ENCODE results near the gene DTNB. TPM values are rescaled to one million over a fixed set of nuclear protein-coding genes. Genes with fewer than 3 reads are reported as not detected.

The DTNB gene
- total RNA-seq, 1 experiment from 2014 or later: 26.3 TPM

DNA sequence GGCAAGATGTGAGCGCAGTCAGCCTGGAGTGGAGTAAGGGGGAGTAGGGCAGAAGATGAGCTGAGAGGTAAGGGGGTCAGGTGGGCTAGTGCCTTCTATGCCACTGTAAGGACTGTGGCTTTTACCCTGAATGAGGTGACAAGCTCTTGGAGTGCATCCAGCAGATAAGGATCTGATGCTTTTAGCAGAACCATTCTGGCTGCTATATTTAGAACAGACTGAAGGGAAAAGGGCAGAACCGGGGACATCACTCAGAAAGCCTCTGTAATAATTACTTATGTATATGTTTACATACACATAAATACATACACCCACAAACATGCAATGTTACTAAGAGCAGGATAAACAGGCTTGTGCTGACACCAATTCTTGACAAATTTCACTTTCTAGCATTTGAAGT, 124.8 kb downstream of the DTNB start:
- peaks cover 7% of the 10 kb centered on the region for H3K4me1 Mint-ChIP-seq (ENCODE audit: insufficient read depth, unreplicated experiment)
- no peak for DNase-seq (ENCODE audit: unreplicated experiment)
- ChIA-PET CTCF (interaction anchor here (0.7 kb wide), 1 partner anchor 1846 kb away, joined by 4 read pairs; no protein-coding TSS in a partner anchor), POLR2A (no interaction called here)
- H3K27me3 Mint-ChIP-seq (ENCODE audit: insufficient read depth, unreplicated experiment): no peaks in the 10 kb centered on the region
- no TSS peak for BruUV-seq (replicated peaks)
- H3K27ac Mint-ChIP-seq (ENCODE audit: low read depth, unreplicated experiment): no peak overlapping the region
- no peak overlapping the region for H3K4me3 Mint-ChIP-seq (ENCODE audit: unreplicated experiment)
- intact Hi-C loops (cut with micrococcal nuclease): no loop called here
- TF ChIP-seq, protein P1, sequence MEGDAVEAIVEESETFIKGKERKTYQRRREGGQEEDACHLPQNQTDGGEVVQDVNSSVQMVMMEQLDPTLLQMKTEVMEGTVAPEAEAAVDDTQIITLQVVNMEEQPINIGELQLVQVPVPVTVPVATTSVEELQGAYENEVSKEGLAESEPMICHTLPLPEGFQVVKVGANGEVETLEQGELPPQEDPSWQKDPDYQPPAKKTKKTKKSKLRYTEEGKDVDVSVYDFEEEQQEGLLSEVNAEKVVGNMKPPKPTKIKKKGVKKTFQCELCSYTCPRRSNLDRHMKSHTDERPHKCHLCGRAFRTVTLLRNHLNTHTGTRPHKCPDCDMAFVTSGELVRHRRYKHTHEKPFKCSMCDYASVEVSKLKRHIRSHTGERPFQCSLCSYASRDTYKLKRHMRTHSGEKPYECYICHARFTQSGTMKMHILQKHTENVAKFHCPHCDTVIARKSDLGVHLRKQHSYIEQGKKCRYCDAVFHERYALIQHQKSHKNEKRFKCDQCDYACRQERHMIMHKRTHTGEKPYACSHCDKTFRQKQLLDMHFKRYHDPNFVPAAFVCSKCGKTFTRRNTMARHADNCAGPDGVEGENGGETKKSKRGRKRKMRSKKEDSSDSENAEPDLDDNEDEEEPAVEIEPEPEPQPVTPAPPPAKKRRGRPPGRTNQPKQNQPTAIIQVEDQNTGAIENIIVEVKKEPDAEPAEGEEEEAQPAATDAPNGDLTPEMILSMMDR (IDR thresholded peaks at IDR 0.05; ENCODE audit: unreplicated experiment): no peak
- H3K9me3 Mint-ChIP-seq (ENCODE audit: unreplicated experiment): no peaks in the 10 kb centered on the region
- H3K36me3 Mint-ChIP-seq (ENCODE audit: insufficient read depth, unreplicated experiment): no peaks in the 10 kb centered on the region

DNA sequence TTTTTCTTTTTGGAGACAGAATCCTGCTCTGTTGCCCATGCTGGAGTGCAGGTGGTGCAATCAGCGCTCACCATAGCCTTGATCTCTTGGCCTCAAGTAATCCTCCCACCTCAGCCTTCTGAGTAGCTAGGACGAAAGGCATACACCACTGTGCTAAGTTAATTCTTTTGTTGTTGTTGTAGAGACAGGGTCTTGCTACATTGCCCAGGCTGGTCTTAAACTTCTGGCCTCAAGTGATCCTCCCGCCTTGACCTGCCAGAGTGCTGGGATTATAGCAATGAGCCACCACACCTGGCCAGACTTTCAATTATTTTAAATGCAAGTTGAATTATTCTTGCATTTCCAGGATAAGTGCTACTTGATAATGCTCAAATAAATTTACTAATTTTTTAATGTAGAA, 126.5 kb downstream of the DTNB start:
- no peak for DNase-seq (ENCODE audit: unreplicated experiment)
- intact Hi-C loops (cut with micrococcal nuclease): no loop called here
- TF ChIP-seq, protein P1 (IDR thresholded peaks at IDR 0.05; ENCODE audit: unreplicated experiment): no peak
- Mint-ChIP-seq H3K9me3 (ENCODE audit: unreplicated experiment) (no peaks in the 10 kb centered on the region), H3K4me1 (ENCODE audit: insufficient read depth, unreplicated experiment) (peaks cover 7% of the 10 kb centered on the region), H3K36me3 (ENCODE audit: insufficient read depth, unreplicated experiment) (no peaks in the 10 kb centered on the region), H3K4me3 (ENCODE audit: unreplicated experiment) (no peak overlapping the region), H3K27ac (ENCODE audit: low read depth, unreplicated experiment) (no peak overlapping the region), H3K27me3 (ENCODE audit: insufficient read depth, unreplicated experiment) (no peaks in the 10 kb centered on the region)
- no TSS peak for BruUV-seq (replicated peaks)
- ChIA-PET CTCF (interaction anchor here (0.7 kb wide), 1 partner anchor 22 kb away, joined by 3 read pairs; no protein-coding TSS in a partner anchor), POLR2A (no interaction called here)

DNA sequence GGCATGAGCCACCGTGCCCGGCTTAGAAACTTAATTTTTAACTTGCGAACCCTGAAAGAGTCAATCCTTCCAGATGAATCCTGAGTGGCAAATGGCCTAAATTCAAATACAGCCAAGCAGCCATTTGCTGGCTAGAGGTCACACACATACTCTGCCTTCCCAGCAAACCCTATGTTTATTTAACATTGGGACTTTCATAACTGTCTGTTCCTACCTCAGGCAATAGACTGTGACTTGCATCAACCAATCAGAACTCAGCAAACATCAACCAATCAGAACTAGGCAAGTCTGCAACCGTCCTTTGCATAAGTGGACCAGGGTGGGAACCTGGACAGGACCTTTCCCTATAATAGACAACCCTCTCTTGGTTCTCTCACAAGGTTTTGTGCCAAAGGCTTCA, 127.5 kb downstream of the DTNB start:
- intact Hi-C loops (cut with micrococcal nuclease): no loop called here
- POLR2A ChIA-PET: no interaction called here

GRCh38 chr2:25544445-25544844, 128.9 kb downstream of the DTNB start:
- H3K4me1 Mint-ChIP-seq (ENCODE audit: insufficient read depth, unreplicated experiment): peaks cover 7% of the 10 kb centered on the region
- H3K27ac Mint-ChIP-seq (ENCODE audit: low read depth, unreplicated experiment): no peak overlapping the region
- no peaks in the 10 kb centered on the region for H3K27me3 Mint-ChIP-seq (ENCODE audit: insufficient read depth, unreplicated experiment)
- peaks cover 7% of the 10 kb centered on the region for H3K36me3 Mint-ChIP-seq (ENCODE audit: insufficient read depth, unreplicated experiment)
- CTCF ChIA-PET: interaction anchor here (0.5 to 0.7 kb wide), 2 partner anchors 39 to 283 kb away, joined by 3 to 5 read pairs; no protein-coding TSS in a partner anchor
- POLR2A ChIA-PET: no interaction called here
- intact Hi-C loops (cut with micrococcal nuclease): no loop called here
- no peak overlapping the region for H3K4me3 Mint-ChIP-seq (ENCODE audit: unreplicated experiment)
- DNase-seq (ENCODE audit: unreplicated experiment): no peak
- TF ChIP-seq, protein P1 (IDR thresholded peaks at IDR 0.05; ENCODE audit: unreplicated experiment): no peak
- H3K9me3 Mint-ChIP-seq (ENCODE audit: unreplicated experiment): no peaks in the 10 kb centered on the region
- no TSS peak for BruUV-seq (replicated peaks)

More for the DNA sequence above, 127.5 kb downstream of the DTNB start:
- H3K27me3 Mint-ChIP-seq (ENCODE audit: insufficient read depth, unreplicated experiment): no peaks in the 10 kb centered on the region
- no peaks in the 10 kb centered on the region for H3K9me3 Mint-ChIP-seq (ENCODE audit: unreplicated experiment)
- no TSS peak for BruUV-seq (replicated peaks)
- peaks cover 7% of the 10 kb centered on the region for H3K4me1 Mint-ChIP-seq (ENCODE audit: insufficient read depth, unreplicated experiment)
- H3K27ac Mint-ChIP-seq (ENCODE audit: low read depth, unreplicated experiment): no peak overlapping the region
- no peak for DNase-seq (ENCODE audit: unreplicated experiment)
- CTCF ChIA-PET: interaction anchor here (0.6 to 0.7 kb wide), 2 partner anchors 21 to 1200 kb away, joined by 3 read pairs; no protein-coding TSS in a partner anchor
- H3K4me3 Mint-ChIP-seq (ENCODE audit: unreplicated experiment): no peak overlapping the region
- no peaks in the 10 kb centered on the region for H3K36me3 Mint-ChIP-seq (ENCODE audit: insufficient read depth, unreplicated experiment)
- TF ChIP-seq, protein P1 (IDR thresholded peaks at IDR 0.05; ENCODE audit: unreplicated experiment): no peak
